HG03095 (cell line): Measurements from ENCODE around the gene TEX13C.
"Not testable (repeated sequence)": the region's sequence is repeated elsewhere in the genome, so short reads cannot be mapped to it uniquely, and the experiment has no call there.

Experiments used
- ATAC-seq: cut with Tn5 transposase; IDR thresholded peaks from one replicate; pipeline ENCODE4 v1.9.1; 2021; ENCODE audit warnings: moderate library complexity; ENCODE audit not compliant: unreplicated experiment

Gene TEX13C

DNA sequence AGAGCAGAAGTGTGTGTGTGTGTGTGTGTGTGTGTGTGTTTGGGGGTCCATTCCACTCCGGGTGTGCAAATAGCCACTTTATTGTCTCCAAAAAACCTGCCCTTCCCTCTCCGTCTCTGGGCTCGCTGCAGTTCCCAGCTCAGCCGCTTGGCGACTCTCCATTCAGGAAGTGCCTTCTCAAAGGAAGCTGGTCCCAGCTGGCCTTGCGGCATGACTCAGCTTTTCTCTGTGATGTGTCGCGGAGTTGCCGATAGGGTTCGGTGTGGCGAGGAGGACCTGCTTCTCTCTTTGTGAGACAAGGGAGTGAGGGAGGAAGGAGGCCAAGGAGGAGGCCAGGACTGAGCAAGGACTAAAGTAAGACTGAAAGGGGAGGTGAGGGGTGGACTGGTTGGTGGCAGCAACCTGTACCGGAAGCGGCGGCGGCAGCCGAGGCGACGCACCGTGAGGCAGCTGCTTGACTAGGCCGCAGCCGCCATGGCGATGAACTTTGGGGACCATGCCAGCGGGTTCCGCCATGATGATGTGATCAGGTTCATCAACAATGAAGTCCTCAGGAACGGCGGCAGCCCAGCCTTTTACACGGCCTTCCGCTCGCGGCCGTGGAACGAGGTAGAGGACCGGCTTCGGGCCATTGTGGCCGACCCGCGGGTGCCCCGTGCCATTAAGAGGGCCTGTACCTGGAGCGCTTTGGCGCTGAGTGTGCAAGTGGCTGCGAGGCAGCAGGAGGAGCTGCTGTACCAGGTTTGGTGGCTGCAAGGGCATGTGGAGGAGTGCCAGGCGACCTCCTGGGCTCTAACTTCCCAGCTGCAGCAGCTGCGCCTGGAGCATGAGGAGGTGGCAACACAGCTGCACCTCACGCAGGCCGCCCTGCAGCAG, at the start of gene TEX13C:
TSS of gene TEX13C (plus strand) at position 226 of the 876 bp plus-strand sequence. CDS start at position 475, 249 bp downstream.
- no peak for ATAC-seq

DNA sequence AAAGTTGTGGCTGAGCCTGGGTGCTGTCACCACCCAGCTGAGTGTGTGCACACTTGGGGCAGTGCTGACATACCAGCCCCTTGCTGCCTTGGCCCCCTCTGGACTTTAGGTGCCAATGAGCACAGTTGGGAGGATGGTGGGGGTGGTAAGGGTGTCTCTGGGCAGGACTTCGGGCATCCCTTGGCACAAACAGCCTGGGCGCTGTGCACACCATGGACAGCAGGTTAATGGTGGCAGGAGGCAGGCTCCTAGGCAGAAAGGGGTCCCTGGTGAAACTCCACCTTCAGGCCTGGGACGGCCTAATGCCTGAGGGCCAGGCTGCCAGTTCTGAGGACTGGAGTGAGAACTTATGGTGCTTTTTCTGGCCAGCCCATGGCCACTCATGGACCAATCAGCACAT, 32.4 kb upstream of the TEX13C start:
- no peak for ATAC-seq

DNA sequence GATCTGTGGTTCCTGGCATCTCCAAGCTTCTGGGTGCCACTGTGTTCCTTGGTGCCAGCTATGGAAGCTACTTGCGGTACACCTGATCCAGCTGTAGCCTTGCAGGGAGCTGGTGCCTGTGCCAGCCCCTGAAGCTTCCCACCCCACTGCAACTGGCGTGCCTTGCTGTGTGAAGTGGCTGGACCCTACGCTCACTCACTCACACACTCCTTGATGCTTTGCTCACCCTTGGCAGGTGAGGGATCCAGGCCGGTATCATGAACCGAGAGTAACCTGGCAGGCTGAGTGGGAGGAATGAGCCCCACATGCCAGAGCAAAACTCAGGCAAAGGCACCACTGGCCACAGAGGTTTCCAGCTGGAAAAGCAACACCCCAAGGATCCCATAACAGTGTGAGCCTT, 31.3 kb upstream of the TEX13C start:
- ATAC-seq, result no peak

DNA sequence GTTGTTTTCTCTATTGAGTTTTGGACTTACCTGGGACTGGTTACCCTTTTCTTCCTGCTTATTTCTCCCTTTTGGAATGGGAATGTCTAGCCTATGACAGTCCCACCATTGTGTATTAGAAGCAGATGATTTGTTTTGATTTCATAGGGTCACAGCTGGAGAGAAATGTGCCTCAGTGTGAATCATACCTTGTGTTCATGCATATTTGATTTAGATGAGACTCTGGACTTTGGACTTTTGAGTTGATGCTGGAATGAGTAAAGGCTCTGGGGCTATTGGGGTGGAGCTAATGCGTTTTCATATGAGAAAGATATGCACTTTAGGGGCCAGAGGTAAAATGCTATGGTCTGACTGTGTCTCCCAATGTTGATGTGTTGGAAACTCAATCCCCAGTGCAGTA, 30.5 kb upstream of the TEX13C start:
- ATAC-seq, result no peak

DNA sequence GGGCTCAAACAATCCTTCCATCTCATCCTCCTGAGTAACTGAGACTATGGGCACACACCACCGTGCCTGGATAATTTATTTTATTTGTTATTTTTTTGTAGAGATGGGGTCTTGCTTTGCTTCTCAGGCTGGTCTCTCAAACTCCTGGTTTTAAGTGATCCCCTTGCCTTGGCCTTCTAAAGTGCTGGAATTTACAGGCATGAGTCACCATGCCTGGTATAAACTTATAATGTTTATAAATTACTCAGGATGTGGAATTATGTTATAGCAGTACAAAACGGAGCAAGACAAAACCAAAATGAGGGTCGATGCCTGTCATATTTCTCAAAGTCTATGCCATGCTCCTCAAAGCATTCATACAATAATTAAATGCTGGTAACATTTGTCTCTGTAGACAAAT, 29.8 kb upstream of the TEX13C start:
- no peak for ATAC-seq

DNA sequence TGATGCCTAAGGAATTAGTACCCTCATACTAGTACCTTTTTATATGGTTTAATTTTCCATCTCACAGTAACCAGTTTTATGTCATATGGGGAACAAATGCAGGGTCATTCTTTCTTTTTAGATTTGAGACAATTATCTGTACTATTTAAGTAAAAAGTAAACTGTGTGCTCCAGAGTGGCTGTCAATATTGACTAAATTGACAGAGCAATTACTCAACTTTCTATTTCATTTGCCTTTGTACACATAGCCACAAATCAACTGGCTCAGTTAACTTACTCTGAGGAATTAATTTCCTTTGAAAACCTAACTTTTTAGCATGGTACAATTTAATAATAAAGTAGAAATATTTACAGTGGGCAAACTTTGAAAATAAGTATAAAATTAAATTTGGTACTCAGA, 28.5 kb upstream of the TEX13C start:
- no peak for ATAC-seq

DNA sequence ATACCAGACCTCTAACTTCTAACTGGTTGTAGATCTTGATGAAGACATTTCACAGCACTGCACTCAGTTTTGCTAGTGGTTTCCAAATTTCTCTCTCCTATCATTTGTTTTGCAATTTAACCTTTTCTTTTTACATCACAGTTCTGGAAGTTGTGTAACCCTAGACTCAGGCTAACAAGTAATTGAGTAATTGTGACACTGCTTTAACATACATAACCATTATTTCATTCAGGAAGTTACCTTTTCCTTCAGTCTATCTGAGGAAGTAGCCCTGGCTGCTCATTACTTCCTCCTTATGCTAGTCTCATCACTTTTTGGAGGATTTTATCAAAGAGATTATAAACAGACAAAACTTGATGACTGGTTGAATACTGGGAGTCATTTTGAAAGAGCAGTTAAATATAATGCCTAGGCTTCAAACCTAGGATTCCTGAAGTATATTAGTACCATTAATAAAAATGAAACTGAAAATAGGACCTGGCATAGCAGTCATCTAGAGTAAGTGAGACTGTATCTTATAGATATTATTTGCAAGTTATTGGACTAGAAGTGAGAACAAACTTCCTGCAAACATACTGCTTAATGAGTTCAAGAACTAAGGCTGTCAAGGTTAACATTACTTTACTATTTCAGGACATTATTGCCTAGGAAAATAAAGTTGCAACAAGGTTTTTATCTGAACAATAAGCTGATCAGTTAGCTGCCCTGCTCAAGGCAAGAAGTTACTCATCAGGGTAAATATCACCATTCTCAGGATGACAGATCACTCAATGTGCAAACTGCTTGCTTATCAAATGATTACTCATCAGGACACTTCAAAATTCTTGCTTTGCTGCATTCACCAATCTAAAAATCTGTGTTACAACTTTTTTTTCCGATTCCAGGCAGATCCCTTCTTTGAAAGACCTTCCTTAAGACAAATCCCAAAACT, 25.6 kb upstream of the TEX13C start:
- peak; percentile 56 for ATAC-seq

DNA sequence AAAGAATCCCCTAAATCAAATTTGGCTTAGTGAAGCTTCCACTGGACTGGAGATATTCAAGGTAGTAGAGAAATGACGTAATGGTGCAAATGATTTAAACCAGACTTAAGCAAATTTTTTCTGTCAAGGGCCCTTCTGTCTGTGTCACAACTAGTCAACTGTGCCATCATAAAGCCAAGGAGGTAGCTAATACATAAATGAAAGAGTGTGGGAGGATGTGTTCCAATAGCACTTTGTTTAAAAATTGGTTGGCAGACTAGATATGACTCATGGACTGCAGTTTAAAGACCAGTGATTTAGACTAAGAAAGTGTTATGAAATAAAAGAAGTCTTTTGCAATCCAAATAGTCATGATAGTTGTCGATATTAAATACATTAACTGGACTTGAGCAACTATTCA, 24.3 kb upstream of the TEX13C start:
- peak; percentile 72 for ATAC-seq

DNA sequence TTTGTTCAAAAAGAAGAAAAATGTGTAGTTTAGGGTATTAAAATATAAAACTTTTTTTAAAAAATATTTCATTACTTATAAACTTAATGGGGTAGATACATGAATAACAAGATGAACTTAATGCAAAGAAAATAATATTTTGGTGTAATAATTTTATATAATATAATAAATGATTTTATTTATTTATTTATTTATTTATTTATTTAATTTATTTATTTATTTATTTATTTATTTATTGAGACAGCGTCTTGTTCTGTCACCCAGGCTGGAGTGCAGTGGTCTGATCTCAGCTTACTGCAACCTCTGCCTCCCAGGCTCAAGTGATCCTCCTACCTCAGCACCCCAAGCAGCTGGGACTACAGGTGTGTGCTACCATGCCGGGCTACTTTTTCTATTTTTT, 20.8 kb upstream of the TEX13C start:
- no peak for ATAC-seq

DNA sequence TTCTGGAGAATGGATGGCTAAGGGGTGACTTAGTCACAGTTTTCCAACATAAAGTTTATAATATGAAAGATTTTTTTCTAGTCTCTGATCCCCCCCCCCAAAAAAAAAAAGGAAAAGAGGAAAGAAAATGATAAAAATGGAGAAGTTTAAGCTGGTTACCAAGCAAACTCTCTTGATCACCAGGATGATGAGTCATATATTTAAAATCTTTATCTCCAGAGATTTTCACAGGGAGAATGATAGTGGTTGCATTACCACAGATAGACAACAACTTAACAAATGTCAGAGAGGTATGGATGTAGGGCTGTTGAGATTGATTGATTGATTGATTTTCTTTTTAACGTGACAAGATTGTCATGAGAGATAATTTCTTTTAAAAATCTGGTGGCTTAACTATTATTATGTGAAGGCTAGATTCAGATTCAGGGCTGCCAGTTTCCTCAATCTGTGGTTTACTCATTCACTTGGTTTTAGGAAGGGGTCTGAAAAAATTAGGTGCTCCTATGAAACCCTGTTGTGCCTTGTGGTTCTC, 13.3 kb upstream of the TEX13C start:
- no peak for ATAC-seq

DNA sequence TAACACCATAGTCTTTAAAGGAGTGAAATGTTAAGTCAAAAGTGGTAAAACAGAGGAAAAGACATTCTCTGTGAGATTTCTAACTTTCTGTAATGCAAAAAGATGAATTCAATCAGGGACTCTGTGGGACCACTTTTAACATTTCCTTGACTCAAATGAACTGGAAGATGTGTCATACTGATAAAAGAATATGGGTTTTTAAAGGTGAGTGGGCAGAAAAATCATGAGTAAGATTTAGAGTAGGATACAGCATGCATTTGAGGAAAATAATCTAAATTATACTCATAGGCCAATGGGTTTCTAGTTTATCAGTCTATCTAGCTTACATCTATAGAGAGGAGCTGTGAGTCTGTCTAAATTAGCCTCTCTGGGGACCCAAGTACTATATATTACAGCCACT, 11.0 kb upstream of the TEX13C start:
- ATAC-seq, result no peak

DNA sequence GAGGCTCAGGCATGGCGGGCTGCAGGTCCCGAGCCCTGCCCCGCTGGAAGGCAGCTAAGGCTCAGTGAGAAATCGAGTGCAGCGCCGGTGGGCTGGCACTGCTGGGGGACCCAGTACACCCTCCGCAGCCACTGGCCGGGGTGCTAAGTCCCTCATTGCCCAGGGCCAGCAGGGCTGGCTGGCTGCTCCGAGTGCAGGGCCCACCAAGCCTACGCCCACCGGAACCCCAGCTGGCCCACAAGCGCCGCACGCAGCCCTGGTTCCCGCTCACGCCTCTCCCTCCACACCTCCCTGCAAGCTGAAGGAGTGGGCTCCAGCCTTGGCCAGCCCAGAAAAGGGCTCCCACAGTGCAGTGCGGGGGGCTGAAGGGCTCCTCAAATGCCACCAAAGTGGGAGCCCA, 505 bp upstream of the TEX13C start:
- not testable (repeated sequence) for ATAC-seq

DNA sequence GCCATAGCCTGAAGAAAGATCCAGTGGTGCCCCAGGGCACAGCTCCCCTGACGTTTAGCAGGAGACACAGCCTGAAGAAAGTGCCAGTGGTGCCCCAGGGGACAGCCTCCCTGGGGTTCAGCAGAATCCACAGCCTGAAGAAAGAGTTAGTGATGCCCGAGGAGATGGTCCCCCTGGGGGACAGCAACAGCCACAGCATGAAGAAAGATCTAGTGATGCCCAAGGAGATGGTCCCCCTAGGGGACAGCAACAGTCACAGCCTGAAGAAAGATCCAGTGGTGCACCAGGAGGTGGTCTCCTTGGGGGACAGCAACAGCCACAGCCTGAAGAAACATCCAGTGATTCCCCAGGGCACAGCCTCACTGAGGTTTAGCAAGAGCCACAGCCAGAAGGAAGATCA, 2.8 kb downstream of the TEX13C start:
- no peak for ATAC-seq

DNA sequence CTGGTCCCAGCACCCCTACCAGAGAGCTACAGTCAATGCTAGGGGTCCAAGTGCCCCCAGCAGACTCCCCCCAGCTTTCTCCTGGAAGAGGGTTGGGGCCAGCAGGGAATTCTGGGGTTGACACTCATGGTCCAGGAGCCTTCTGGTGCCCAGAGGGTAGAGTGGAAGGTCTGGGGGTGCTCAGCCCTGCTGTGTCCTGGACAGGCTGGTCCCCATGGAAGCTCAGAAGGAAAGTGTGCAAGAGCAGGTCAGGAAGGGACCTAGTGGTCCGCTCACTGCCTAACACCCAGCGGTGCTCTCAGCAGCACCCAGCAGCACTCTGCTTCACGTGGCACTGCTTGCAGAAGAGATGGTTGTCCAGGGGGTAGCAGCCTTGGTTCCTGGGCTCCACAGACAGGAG, 6.9 kb downstream of the TEX13C start:
- ATAC-seq, result no peak

DNA sequence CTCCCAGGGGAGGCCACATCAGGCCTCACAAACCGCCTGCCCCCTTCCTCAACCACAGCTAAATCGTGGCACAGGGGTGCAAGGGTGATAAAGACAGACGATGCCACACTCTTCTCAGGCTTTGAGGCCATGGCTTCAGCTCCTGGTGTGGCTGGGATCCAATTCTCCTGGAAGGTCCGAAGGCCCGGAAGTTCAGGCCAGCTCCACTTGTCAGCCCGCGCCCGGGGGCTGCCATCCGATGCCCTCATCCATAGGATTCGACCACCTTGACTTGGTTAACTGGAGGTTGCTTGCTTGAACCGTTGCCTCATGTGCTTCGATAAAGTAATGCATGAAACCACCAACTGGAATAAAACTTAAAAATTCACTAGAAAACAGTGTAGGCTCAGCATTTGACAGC, 8.2 kb downstream of the TEX13C start:
- ATAC-seq, result no peak

DNA sequence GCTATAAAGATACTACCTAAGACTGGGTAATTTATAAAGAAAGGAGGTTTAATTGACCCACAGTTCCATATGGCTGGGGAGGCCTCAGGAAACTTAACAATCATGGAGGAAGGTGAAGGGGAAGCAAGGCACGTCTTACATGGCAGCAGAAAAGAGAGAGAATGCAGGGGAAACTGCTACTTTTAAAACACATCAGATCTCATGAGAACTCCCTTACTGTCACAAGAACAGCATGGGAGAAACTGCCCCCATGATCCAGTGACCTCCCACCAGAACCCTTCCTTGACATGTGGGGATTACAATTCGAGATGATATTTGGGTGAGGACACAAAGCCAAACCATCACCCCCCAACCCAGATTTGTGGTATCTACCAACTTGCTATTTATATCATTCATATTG, 13.9 kb downstream of the TEX13C start:
- no peak for ATAC-seq

DNA sequence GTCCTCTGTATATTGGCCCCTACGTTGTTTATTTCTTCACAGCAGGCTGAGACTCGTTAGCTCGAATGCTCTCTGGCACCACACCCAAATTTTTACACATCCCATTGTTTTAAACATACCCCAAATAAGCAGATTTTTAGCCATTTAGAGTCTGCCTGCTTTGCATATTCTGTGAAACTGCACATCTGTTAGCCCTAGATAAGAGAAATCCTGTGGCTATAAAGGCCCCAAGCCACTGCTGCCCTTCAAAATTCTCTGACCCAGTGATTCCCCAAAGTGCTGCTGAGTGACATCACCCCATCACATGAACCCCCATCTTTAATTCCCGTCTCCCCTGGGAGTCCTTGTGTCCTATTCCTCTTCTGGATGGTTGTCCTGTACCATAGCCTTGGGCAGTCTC, 20.8 kb downstream of the TEX13C start:
- ATAC-seq, result no peak

DNA sequence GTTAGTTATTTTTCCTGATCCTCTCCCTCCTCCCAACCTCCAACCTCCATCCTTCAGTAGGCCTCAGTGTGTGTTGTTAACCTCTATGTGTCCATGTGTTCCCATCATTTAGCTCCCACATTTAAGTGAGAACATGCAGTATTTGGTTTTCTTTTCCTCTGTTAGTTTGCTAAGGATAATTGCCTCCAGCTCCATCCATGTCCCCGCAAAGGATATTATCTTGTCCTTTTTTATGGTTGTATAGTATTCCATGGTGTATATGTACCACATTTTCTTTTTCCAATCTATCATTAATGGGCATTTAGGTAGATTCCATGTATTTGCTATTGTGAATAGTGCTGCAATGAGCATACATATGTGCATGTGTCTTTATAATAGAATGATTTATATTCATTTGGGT, 54.5 kb downstream of the TEX13C start:
- no peak for ATAC-seq
